Right lobe of liver (tissue), 6 donors: Measurements from ENCODE around the gene FKBP1B. TPM values are rescaled to one million over a fixed set of nuclear protein-coding genes. Genes with fewer than 3 reads are reported as not detected.

Experiments
- ATAC-seq, 4 donors: fragments of 200-7000 bp; cut with Tn5 transposase; one replicate each; pipeline ENCODE4 v1.9.1; 2020; ENCODE audit warnings: mild to moderate bottlenecking in 4 of 4, moderate library complexity in 4 of 4
- DNase-seq, 3 donors: peaks; one replicate each; pipeline ENCODE4 v3.0.0-alpha.2; 2020
- H3K27ac ChIP-seq, 3 donors: fragments of 200-600 bp; one replicate each; pipeline ENCODE4 v1.8.0; 2022
- H3K27me3 ChIP-seq, 2 donors: fragments of 200-600 bp; one replicate each; pipeline ENCODE4 v1.8.0; 2022
- H3K36me3 ChIP-seq, 4 donors: fragments of 200-600 bp; sonication (generic) in 1 of 4; one replicate each; pipeline versions ENCODE4 v1.5.1 to v1.8.0; 2017 to 2022; ENCODE audit warnings: control low read depth in 1 of 4
- H3K4me1 ChIP-seq, 4 donors: fragments of 200-600 bp; sonication (generic) in 1 of 4; one replicate each; pipeline versions ENCODE4 v1.5.1 to v1.8.0; 2017 to 2022; ENCODE audit warnings: control low read depth in 1 of 4
- H3K4me3 ChIP-seq, 3 donors: fragments of 200-600 bp; one replicate each; pipeline ENCODE4 v1.8.0; 2022
- H3K9me3 ChIP-seq, 4 donors: fragments of 200-600 bp; sonication (generic) in 1 of 4; one replicate each; pipeline versions ENCODE4 v1.5.1 to v1.8.0; 2017 to 2022; ENCODE audit warnings: control low read depth in 1 of 4
- CTCF ChIP-seq, 4 donors: fragments of 200-600 bp in 3 of 4; fragments of 450-650 bp in 1 of 4; IDR thresholded peaks; one replicate each; pipeline versions ENCODE4 v1.5.1 to v1.8.0; 2016 to 2022; ENCODE audit warnings: antibody characterized with exemption in 4 of 4, mild to moderate bottlenecking in 2 of 4
- POLR2A ChIP-seq: fragments of 450-650 bp; IDR thresholded peaks from one replicate; pipeline ENCODE4 v1.6.1; 2017; ENCODE audit warnings: antibody characterized with exemption, mild to moderate bottlenecking
- WGBS: methylation state at CpG from one replicate; pipeline ENCODE4 v1.1.6; 2018; ENCODE audit warnings: low coverage, low lambda C conversion rate; ENCODE audit not compliant: insufficient coverage; ENCODE audit errors: missing lambda C conversion rate; 5-methylcytosine and 5-hydroxymethylcytosine counted together
- intact Hi-C, 2 donors: fragments of 100-400 bp; cut with DNase I; formaldehyde crosslinking; loops; one replicate each; pipeline versions ENCODE4 v1.11.2 to v1.14.1; 2022
- total RNA-seq, 6 experiments: library from RNA; depleted of rRNA in 2 of 6; stranded (reverse); fragments of >200 nt in 2 of 6; fragmentation: NEBNext Ultra II Directional in 3 of 6; extraction: Animal tissue kit (Norgen Biotek cat#: 25700) in 3 of 6; gene quantifications; one replicate each; pipeline versions ENCODE4 v1.1.0 to v1.2.4, GENCODE V29; 2016 to 2023
- donor health status: DM: no; HTN: yes; CAD: no.
- donor health status: DM: no; HTN: no; CAD: no.
- donor health status: DM: no; HTN: no; CAD: no.
- donor health status: DM: no; HTN: yes; CAD: no.
- donor health status: DM: no; HTN: yes; CAD: no.

The FKBP1B gene
- total RNA-seq, 6 experiments from 2014 or later, result 2.4 to 11.0 (median 3.2) TPM

- 0% methylated on average over 8 of the region's 44 CpGs for WGBS
- H3K4me1 ChIP-seq, result peaks cover 0 to 8% (median 0%) of the 10 kb centered on the region in 4 donors
- no peaks in the 10 kb centered on the region for H3K36me3 ChIP-seq
- no peaks in the 10 kb centered on the region for H3K9me3 ChIP-seq
- peak within 1 kb of the TSS; percentile 59 to 70 (median 63) for H3K4me3 ChIP-seq
- H3K27me3 ChIP-seq, result no peaks in the 10 kb centered on the region
- TF ChIP-seq CTCF (IDR thresholded peaks at IDR 0.05) (peak; percentile 97 to 98 (median 98)), POLR2A (peak; percentile 82)
- DNase-seq, result peak; percentile 94 to 95 (median 94)
- peak within 1 kb of the TSS; percentile 52 to 81 (median 72) for H3K27ac ChIP-seq
- intact Hi-C loops, result no loop called here
- ATAC-seq, result peak; percentile 91 to 97 (median 96)
Observed at GRCh38 chr2:24084386-24085199, 35.1 kb downstream of the FKBP1B start, which contains the start of gene TP53I3. Gene TP53I3, minus strand, starts transcription at chr2:24084834. Its CDS starts 508 bp downstream, at chr2:24084326.

- H3K4me3 ChIP-seq, result peak overlapping the region; percentile 59 to 70 (median 63)
- intact Hi-C loops, result no loop called here
- ATAC-seq (no peak), DNase-seq (no peak)
- TF ChIP-seq CTCF (IDR thresholded peaks at IDR 0.05) (no peak), POLR2A (no peak)
- H3K9me3 ChIP-seq, result no peaks in the 10 kb centered on the region
- peaks cover 0 to 8% (median 0%) of the 10 kb centered on the region in 4 donors for H3K4me1 ChIP-seq
- H3K27me3 ChIP-seq, result no peaks in the 10 kb centered on the region
- peak overlapping the region; percentile 52 to 81 (median 72) for H3K27ac ChIP-seq
- no peaks in the 10 kb centered on the region for H3K36me3 ChIP-seq
- 15% methylated on average over 7 of the region's 11 CpGs for WGBS
Observed at GRCh38 chr2:24085200-24085489, 35.6 kb downstream of the FKBP1B start.

GRCh38 chr2:24086241-24086640 is 36.7 kb downstream of the FKBP1B start:
- peaks cover 0 to 8% (median 0%) of the 10 kb centered on the region in 4 donors for H3K4me1 ChIP-seq
- intact Hi-C loops, result no loop called here
- ATAC-seq (no peak), DNase-seq (no peak)
- no peak overlapping the region for H3K4me3 ChIP-seq
- no peaks in the 10 kb centered on the region for H3K9me3 ChIP-seq
- WGBS, result 67% methylated on average over 1 of the region's 1 CpG
- H3K27ac ChIP-seq, result no peak overlapping the region
- no peak for TF ChIP-seq CTCF (IDR thresholded peaks at IDR 0.05)
- no peak for TF ChIP-seq POLR2A
- no peaks in the 10 kb centered on the region for H3K36me3 ChIP-seq
- H3K27me3 ChIP-seq, result no peaks in the 10 kb centered on the region

- no peak overlapping the region for H3K27ac ChIP-seq
- TF ChIP-seq POLR2A (no peak), CTCF (IDR thresholded peaks at IDR 0.05) (no peak)
- no peaks in the 10 kb centered on the region for H3K9me3 ChIP-seq
- H3K27me3 ChIP-seq, result no peaks in the 10 kb centered on the region
- intact Hi-C loops, result no loop called here
- ATAC-seq (no peak), DNase-seq (no peak)
- H3K4me1 ChIP-seq, result peaks cover 0 to 8% (median 0%) of the 10 kb centered on the region in 4 donors
- H3K4me3 ChIP-seq, result no peak overlapping the region
- no peaks in the 10 kb centered on the region for H3K36me3 ChIP-seq
- WGBS, result 70% methylated on average over 3 of the region's 3 CpGs
Observed at GRCh38 chr2:24087032-24087431, 37.5 kb downstream of the FKBP1B start.
